Activated CD4-positive, alpha-beta T cell treated with anti-CD3 and anti-CD28 coated beads, Interleukin-2, amount 50 U/mL, for 48 hours (primary cell): Measurements from ENCODE around the gene FAR1.

Experiments
- DNase-seq, 2 experiments: peaks; one replicate each; pipeline ENCODE4 v3.0.0-alpha.2; 2020

Gene FAR1

DNA sequence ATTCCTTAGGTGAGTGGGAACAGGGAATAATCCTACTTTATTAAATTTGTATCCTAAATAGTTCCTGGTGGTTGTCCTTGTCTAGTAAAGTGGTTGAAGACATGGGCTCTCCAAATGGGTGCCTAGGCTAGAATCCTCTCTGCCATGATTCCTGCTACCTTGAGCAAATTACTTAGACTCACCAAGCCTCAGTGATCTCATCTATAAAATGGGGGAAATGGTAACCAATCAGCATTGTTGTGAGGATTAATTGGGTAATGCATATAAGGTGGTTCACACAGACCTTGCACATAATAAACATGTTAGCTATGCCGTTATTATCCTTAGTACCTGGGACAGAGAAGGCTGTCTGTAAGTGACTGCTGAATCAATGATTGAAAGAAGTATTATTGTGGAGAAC is 109.9 kb downstream of the FAR1 start:
- DNase-seq: no peak

DNA sequence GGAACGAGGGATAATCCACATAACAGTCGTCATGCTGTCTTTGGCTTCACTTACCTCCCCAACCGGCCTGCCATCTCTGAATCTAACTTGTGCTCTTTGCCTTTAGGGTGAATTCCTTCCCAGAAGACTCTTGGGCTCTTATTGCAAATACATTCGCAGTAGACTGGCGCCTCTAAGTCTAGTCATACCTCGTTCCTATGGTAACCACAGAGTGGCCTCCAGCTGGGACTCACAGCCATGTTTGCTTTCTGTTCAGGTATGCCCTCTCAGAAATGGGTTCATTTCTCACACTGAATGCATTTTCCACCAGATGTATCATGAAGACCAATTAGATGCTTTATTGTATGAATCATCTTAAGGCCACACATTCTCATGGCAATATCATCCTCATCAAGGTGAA is 112.7 kb downstream of the FAR1 start:
- no peak for DNase-seq
